ENCODE data around the gene GCA. TPM values are rescaled to one million over a fixed set of nuclear protein-coding genes. Genes with fewer than 3 reads are reported as not detected.

GCA gene
- total and polyA plus RNA-seq, 4 donors: 9.7 to 45.2 (median 18.1) TPM

- Histone ChIP-seq H3K4me3 (ENCODE audit: low read depth in 1 of 3, low read length in 3 of 3) (peak overlapping the region; percentile 45 to 78 (median 68)), H3K36me3 (ENCODE audit: control insufficient read depth in 4 of 4, insufficient read depth in 3 of 4, low read depth in 1 of 4, low read length in 3 of 4) (no peaks in the 10 kb centered on the region), H3K27ac (ENCODE audit: low read depth in 1 of 2, low read length in 2 of 2) (no peak overlapping the region), H3K27me3 (ENCODE audit: control insufficient read depth in 4 of 4, insufficient read depth in 4 of 4, low read length in 3 of 4) (no peaks in the 10 kb centered on the region), H3K4me1 (ENCODE audit: control insufficient read depth in 4 of 4, insufficient read depth in 4 of 4, low read length in 3 of 4) (peaks cover 3 to 10% (median 4%) of the 10 kb centered on the region in 4 donors), H3K9ac (ENCODE audit: low read depth in 1 of 2, low read length in 2 of 2) (no peak overlapping the region), H3K9me3 (ENCODE audit: control insufficient read depth in 4 of 4, low read length in 3 of 4) (no peaks in the 10 kb centered on the region)
- TF ChIP-seq REST (IDR thresholded peaks at IDR 0.05): peak; percentile 45
- TF ChIP-seq FOXA2 (IDR thresholded peaks at IDR 0.05): no peak
- no peak for DNase-seq (ENCODE audit: low spot score)
- WGBS: 38% methylated on average over 4 of the region's 4 CpGs
These were observed 474 bp upstream of the GCA start for GRCh38 chr2:162343492-162343823.

- Histone ChIP-seq H3K9me3 (ENCODE audit: control insufficient read depth in 4 of 4, low read length in 3 of 4) (no peaks in the 10 kb centered on the region), H3K36me3 (ENCODE audit: control insufficient read depth in 4 of 4, insufficient read depth in 3 of 4, low read depth in 1 of 4, low read length in 3 of 4) (no peaks in the 10 kb centered on the region), H3K4me1 (ENCODE audit: control insufficient read depth in 4 of 4, insufficient read depth in 4 of 4, low read length in 3 of 4) (peaks cover 3 to 10% (median 4%) of the 10 kb centered on the region in 4 donors), H3K9ac (ENCODE audit: low read depth in 1 of 2, low read length in 2 of 2) (peak overlapping the region in 1 of 2 donors; percentile 1), H3K4me3 (ENCODE audit: low read depth in 1 of 3, low read length in 3 of 3) (peak overlapping the region; percentile 68 to 97 (median 78)), H3K27ac (ENCODE audit: low read depth in 1 of 2, low read length in 2 of 2) (peak overlapping the region; percentile 56 to 83), H3K27me3 (ENCODE audit: control insufficient read depth in 4 of 4, insufficient read depth in 4 of 4, low read length in 3 of 4) (no peaks in the 10 kb centered on the region)
- no peak for TF ChIP-seq GABPA (IDR thresholded peaks at IDR 0.05 in 1 of 2, conservative IDR thresholded peaks at IDR 0.05 in 1 of 2)
- TF ChIP-seq RXRA (IDR thresholded peaks at IDR 0.05): no peak
- no peak for TF ChIP-seq REST (IDR thresholded peaks at IDR 0.05)
- TF ChIP-seq HNF4A (conservative IDR thresholded peaks at IDR 0.05): no peak
- TF ChIP-seq FOXA1 (IDR thresholded peaks at IDR 0.05): no peak
- TF ChIP-seq FOXA2 (IDR thresholded peaks at IDR 0.05): no peak
- no peak for TF ChIP-seq TAF1 (conservative IDR thresholded peaks at IDR 0.05)
- TF ChIP-seq JUND (IDR thresholded peaks at IDR 0.05): no peak
- no peak for TF ChIP-seq MAX (IDR thresholded peaks at IDR 0.05)
- TF ChIP-seq NR2F2 (IDR thresholded peaks at IDR 0.05): no peak
- TF ChIP-seq SP1 (IDR thresholded peaks at IDR 0.05): no peak
- no peak for TF ChIP-seq ZBTB33 (IDR thresholded peaks at IDR 0.05)
- no peak for TF ChIP-seq EGR1 (IDR thresholded peaks at IDR 0.05; ENCODE audit: low read depth in 2 of 2)
- TF ChIP-seq YY1 (IDR thresholded peaks at IDR 0.05): no peak
- TF ChIP-seq CTCF (IDR thresholded peaks at IDR 0.05; ENCODE audit: low read depth, low read length, missing input control): no peak
- 8% methylated on average over 8 of the region's 8 CpGs for WGBS
- no peak for DNase-seq (ENCODE audit: low spot score)
These were observed 652 bp downstream of the GCA start for GRCh38 chr2:162344617-162344950.

Measured in liver (tissue), 9 donors.